NT2/D1 (cell line): ENCODE data around the gene AUH.

Experiments used
- DNase-seq: peaks from one replicate; pipeline ENCODE4 v3.0.0-alpha.2; 2011; ENCODE audit warnings: low read depth, low spot score
- H3K27me3 ChIP-seq: 2 replicates; pipeline ENCODE4 v1.6.0; 2011; ENCODE audit warnings: mild to moderate bottlenecking; ENCODE audit not compliant: insufficient read length, insufficient read depth
- H3K36me3 ChIP-seq: 2 replicates; pipeline ENCODE4 v1.6.1; 2011; ENCODE audit warnings: mild to moderate bottlenecking, low read length, mixed read lengths; ENCODE audit not compliant: insufficient read depth, insufficient read length
- H3K4me1 ChIP-seq: 2 replicates; pipeline ENCODE4 v1.5.1; 2011; ENCODE audit not compliant: insufficient read depth, insufficient read length
- H3K4me3 ChIP-seq: 2 replicates; pipeline ENCODE4 v1.5.1; 2011; ENCODE audit warnings: low read depth; ENCODE audit not compliant: insufficient read length
- H3K9ac ChIP-seq: 2 replicates; pipeline ENCODE4 v1.6.0; 2011; ENCODE audit warnings: low read depth; ENCODE audit not compliant: insufficient read length
- H3K9me3 ChIP-seq: 2 replicates; pipeline ENCODE4 v1.5.1; 2011; ENCODE audit warnings: mild to moderate bottlenecking, low read length; ENCODE audit not compliant: insufficient read depth
- SUZ12 ChIP-seq: IDR thresholded peaks from 2 replicates; pipeline ENCODE4 v1.6.1; 2011; ENCODE audit not compliant: insufficient read length, insufficient read depth; ENCODE audit errors: extremely low read depth
- YY1 ChIP-seq: IDR thresholded peaks from 2 replicates; pipeline ENCODE4 v1.6.1; 2011; ENCODE audit not compliant: insufficient read length, insufficient read depth
- ZNF274 ChIP-seq: IDR thresholded peaks from 2 replicates; pipeline ENCODE4 v1.6.1; 2011; ENCODE audit warnings: mild to moderate bottlenecking, low read depth, low read length

Gene AUH

GRCh38 chr9:91274949-91275492, 86.7 kb downstream of the AUH start:
- H3K4me1 ChIP-seq, result no peaks in the 10 kb centered on the region
- DNase-seq, result no peak
- H3K36me3 ChIP-seq, result no peaks in the 10 kb centered on the region
- H3K27me3 ChIP-seq, result no peaks in the 10 kb centered on the region
- H3K9me3 ChIP-seq, result no peaks in the 10 kb centered on the region
- H3K9ac ChIP-seq, result no peak overlapping the region
- no peak for TF ChIP-seq SUZ12
- no peak for TF ChIP-seq ZNF274
- no peak for TF ChIP-seq YY1
- no peak overlapping the region for H3K4me3 ChIP-seq

- Histone ChIP-seq H3K36me3 (no peaks in the 10 kb centered on the region), H3K4me3 (no peak overlapping the region), H3K9me3 (no peaks in the 10 kb centered on the region), H3K27me3 (no peaks in the 10 kb centered on the region), H3K4me1 (no peaks in the 10 kb centered on the region), H3K9ac (no peak overlapping the region)
- DNase-seq, result no peak
- TF ChIP-seq SUZ12 (no peak), YY1 (no peak), ZNF274 (no peak)
Observed at GRCh38 chr9:91273853-91274552, 87.7 kb downstream of the AUH start.

GRCh38 chr9:91271156-91271555, 90.6 kb downstream of the AUH start:
- TF ChIP-seq ZNF274, result no peak
- no peak for TF ChIP-seq YY1
- no peak for TF ChIP-seq SUZ12
- no peaks in the 10 kb centered on the region for H3K27me3 ChIP-seq

GRCh38 chr9:91269907-91270491, 91.7 kb downstream of the AUH start:
- Histone ChIP-seq H3K36me3 (no peaks in the 10 kb centered on the region), H3K4me3 (no peak overlapping the region), H3K27me3 (no peaks in the 10 kb centered on the region), H3K9me3 (0 out of 2 replicates have a peak, but pooled peaks cover under 1% of the 10 kb centered on the region), H3K4me1 (no peaks in the 10 kb centered on the region), H3K9ac (no peak overlapping the region)
- TF ChIP-seq SUZ12, result no peak
- no peak for TF ChIP-seq YY1
- TF ChIP-seq ZNF274, result no peak
- DNase-seq, result no peak

More at GRCh38 chr9:91271156-91271555, 90.6 kb downstream of the AUH start:
- Histone ChIP-seq H3K9me3 (no peaks in the 10 kb centered on the region), H3K4me3 (no peak overlapping the region), H3K4me1 (no peaks in the 10 kb centered on the region), H3K36me3 (no peaks in the 10 kb centered on the region), H3K9ac (no peak overlapping the region)
- no peak for DNase-seq

GRCh38 chr9:91266448-91266847, 95.3 kb downstream of the AUH start:
- TF ChIP-seq ZNF274, result no peak
- TF ChIP-seq YY1, result no peak
- no peak for TF ChIP-seq SUZ12
- Histone ChIP-seq H3K9ac (no peak overlapping the region), H3K4me1 (no peaks in the 10 kb centered on the region), H3K4me3 (no peak overlapping the region), H3K9me3 (peaks cover 15% of the 10 kb centered on the region), H3K27me3 (no peaks in the 10 kb centered on the region), H3K36me3 (no peaks in the 10 kb centered on the region)
- DNase-seq, result no peak

- no peaks in the 10 kb centered on the region for H3K4me1 ChIP-seq
- H3K9ac ChIP-seq, result no peak overlapping the region
- no peak for DNase-seq
- no peaks in the 10 kb centered on the region for H3K36me3 ChIP-seq
- H3K4me3 ChIP-seq, result no peak overlapping the region
- TF ChIP-seq SUZ12, result no peak
- no peak for TF ChIP-seq YY1
- H3K9me3 ChIP-seq, result peaks cover 15% of the 10 kb centered on the region
- no peaks in the 10 kb centered on the region for H3K27me3 ChIP-seq
Observed at GRCh38 chr9:91265514-91265913, 96.2 kb downstream of the AUH start.

- Histone ChIP-seq H3K27me3 (no peaks in the 10 kb centered on the region), H3K4me3 (no peak overlapping the region), H3K9me3 (peaks cover 15% of the 10 kb centered on the region), H3K4me1 (no peaks in the 10 kb centered on the region), H3K36me3 (no peaks in the 10 kb centered on the region), H3K9ac (no peak overlapping the region)
- TF ChIP-seq ZNF274, result no peak
- TF ChIP-seq SUZ12, result no peak
- no peak for TF ChIP-seq YY1
- no peak for DNase-seq
Observed at GRCh38 chr9:91261417-91261816, 100.3 kb downstream of the AUH start.
